ENCODE measurements around the gene ZNF557. TPM values are rescaled to one million over a fixed set of nuclear protein-coding genes. Genes with fewer than 3 reads are reported as not detected.

ZNF557 gene
- total RNA-seq, 2 donors from 2014 or later: 9.4 to 11.2 TPM

- DNase-seq (no peak), ATAC-seq (no peak)
- Mint-ChIP-seq H3K27ac (peak overlapping the region; percentile 91), H3K36me3 (ENCODE audit: low read depth) (no peaks in the 10 kb centered on the region), H3K27me3 (no peaks in the 10 kb centered on the region), H3K4me1 (peaks cover 8% of the 10 kb centered on the region), H3K4me3 (peak overlapping the region; percentile 95)
- peaks cover 4% of the 10 kb centered on the region for H3K9me3 ChIP-seq (ENCODE audit: control insufficient read depth, low read length, poor library complexity, severe bottlenecking)
These were observed 28.6 kb downstream of the ZNF557 start for GRCh38 chr19:7098096-7098495.

GRCh38 chr19:7098701-7099596 is 29.4 kb downstream of the ZNF557 start:
- peaks cover 8% of the 10 kb centered on the region for H3K4me1 Mint-ChIP-seq
- H3K9me3 ChIP-seq (ENCODE audit: control insufficient read depth, low read length, poor library complexity, severe bottlenecking): peaks cover 4% of the 10 kb centered on the region
- H3K36me3 Mint-ChIP-seq (ENCODE audit: low read depth): no peaks in the 10 kb centered on the region
- peak overlapping the region; percentile 95 for H3K4me3 Mint-ChIP-seq
- peak overlapping the region; percentile 91 for H3K27ac Mint-ChIP-seq
- DNase-seq (peak; percentile 68 to 87 (median 73)), ATAC-seq (peak; percentile 94)
- H3K27me3 Mint-ChIP-seq: no peaks in the 10 kb centered on the region

- Mint-ChIP-seq H3K4me1 (peaks cover 8% of the 10 kb centered on the region), H3K4me3 (peak overlapping the region; percentile 95), H3K27me3 (no peaks in the 10 kb centered on the region), H3K36me3 (ENCODE audit: low read depth) (no peaks in the 10 kb centered on the region), H3K27ac (peak overlapping the region; percentile 91)
- DNase-seq: peak in 1 of 3 donors; percentile 36
- ATAC-seq: no peak
- H3K9me3 ChIP-seq (ENCODE audit: control insufficient read depth, low read length, poor library complexity, severe bottlenecking): peaks cover 4% of the 10 kb centered on the region
These were observed 30.1 kb downstream of the ZNF557 start for GRCh38 chr19:7099597-7099921.

- DNase-seq (no peak), ATAC-seq (peak; percentile 9)
- H3K4me3 Mint-ChIP-seq: peak overlapping the region; percentile 21
- H3K9me3 ChIP-seq (ENCODE audit: control insufficient read depth, low read length, poor library complexity, severe bottlenecking): no peaks in the 10 kb centered on the region
- H3K27ac Mint-ChIP-seq: peak overlapping the region; percentile 0
- H3K4me1 Mint-ChIP-seq: peaks cover 8% of the 10 kb centered on the region
- H3K27me3 Mint-ChIP-seq: no peaks in the 10 kb centered on the region
- H3K36me3 Mint-ChIP-seq (ENCODE audit: low read depth): no peaks in the 10 kb centered on the region
These were observed 32.2 kb downstream of the ZNF557 start for GRCh38 chr19:7101498-7102253.

- Mint-ChIP-seq H3K27me3 (no peaks in the 10 kb centered on the region), H3K4me1 (peaks cover 7% of the 10 kb centered on the region), H3K27ac (no peak overlapping the region), H3K4me3 (no peak overlapping the region), H3K36me3 (ENCODE audit: low read depth) (no peaks in the 10 kb centered on the region)
- no peaks in the 10 kb centered on the region for H3K9me3 ChIP-seq (ENCODE audit: control insufficient read depth, low read length, poor library complexity, severe bottlenecking)
- no peak for DNase-seq
- no peak for ATAC-seq
These were observed 35.4 kb downstream of the ZNF557 start for GRCh38 chr19:7104747-7105447.

- Mint-ChIP-seq H3K36me3 (ENCODE audit: low read depth) (no peaks in the 10 kb centered on the region), H3K27ac (no peak overlapping the region), H3K4me1 (peaks cover 2% of the 10 kb centered on the region), H3K27me3 (no peaks in the 10 kb centered on the region), H3K4me3 (no peak overlapping the region)
- H3K9me3 ChIP-seq (ENCODE audit: control insufficient read depth, low read length, poor library complexity, severe bottlenecking): no peaks in the 10 kb centered on the region
- ATAC-seq: no peak
- DNase-seq: no peak
These were observed 37.5 kb downstream of the ZNF557 start for GRCh38 chr19:7106711-7107657.

- DNase-seq (no peak), ATAC-seq (no peak)
- Mint-ChIP-seq H3K4me3 (no peak overlapping the region), H3K4me1 (no peaks in the 10 kb centered on the region), H3K27ac (no peak overlapping the region), H3K27me3 (peaks cover 14% of the 10 kb centered on the region), H3K36me3 (ENCODE audit: low read depth) (no peaks in the 10 kb centered on the region)
- no peaks in the 10 kb centered on the region for H3K9me3 ChIP-seq (ENCODE audit: control insufficient read depth, low read length, poor library complexity, severe bottlenecking)
These were observed 40.3 kb downstream of the ZNF557 start for GRCh38 chr19:7109678-7110289.

DNA sequence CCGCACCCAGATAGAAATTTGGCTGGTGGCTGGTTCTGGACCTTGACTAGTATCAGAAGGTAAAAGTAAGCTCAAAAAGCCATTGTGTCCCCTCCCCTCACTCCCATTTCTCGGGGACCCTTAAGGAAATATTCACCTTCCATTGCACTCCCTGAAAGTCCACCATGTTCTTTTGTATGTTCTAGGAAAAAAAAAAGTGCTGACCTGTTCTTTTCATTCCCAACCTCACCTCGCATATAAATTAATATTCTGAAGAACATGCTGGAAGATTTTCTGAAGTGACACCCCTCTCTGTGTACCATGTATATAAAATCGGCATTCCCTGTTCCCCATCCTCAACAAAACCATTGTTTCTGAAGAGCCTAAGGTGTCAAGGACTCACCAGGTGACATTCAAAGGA is 43.2 kb downstream of the ZNF557 start:
- no peak overlapping the region for H3K4me3 Mint-ChIP-seq
- ATAC-seq: no peak
- no peaks in the 10 kb centered on the region for H3K36me3 Mint-ChIP-seq (ENCODE audit: low read depth)
- H3K4me1 Mint-ChIP-seq: peaks cover 3% of the 10 kb centered on the region
- no peaks in the 10 kb centered on the region for H3K9me3 ChIP-seq (ENCODE audit: control insufficient read depth, low read length, poor library complexity, severe bottlenecking)
- peaks cover 14% of the 10 kb centered on the region for H3K27me3 Mint-ChIP-seq
- H3K27ac Mint-ChIP-seq: no peak overlapping the region
- no peak for DNase-seq

DNA sequence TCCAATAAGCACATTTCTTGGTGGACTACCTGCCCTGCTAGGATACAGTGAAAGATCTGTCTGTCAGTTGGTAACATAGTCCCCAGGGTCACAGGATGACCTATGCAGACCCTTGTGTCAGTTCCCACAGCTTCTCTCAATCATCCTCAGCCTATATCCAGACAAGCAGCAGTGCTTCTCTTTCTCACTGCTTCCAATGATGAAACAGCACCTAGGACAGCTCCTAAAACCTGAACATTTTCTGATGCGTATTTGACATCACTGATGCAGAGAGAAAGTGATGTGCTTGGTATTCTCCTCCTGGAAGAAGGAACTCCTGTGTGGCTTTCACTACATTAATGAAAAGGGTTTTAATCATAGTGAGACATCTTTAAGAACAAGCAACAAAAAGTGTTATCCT is 43.7 kb downstream of the ZNF557 start:
- H3K27ac Mint-ChIP-seq: no peak overlapping the region
- DNase-seq (no peak), ATAC-seq (no peak)
- H3K27me3 Mint-ChIP-seq: peaks cover 14% of the 10 kb centered on the region
- H3K36me3 Mint-ChIP-seq (ENCODE audit: low read depth): no peaks in the 10 kb centered on the region
- H3K9me3 ChIP-seq (ENCODE audit: control insufficient read depth, low read length, poor library complexity, severe bottlenecking): no peaks in the 10 kb centered on the region
- H3K4me3 Mint-ChIP-seq: no peak overlapping the region
- H3K4me1 Mint-ChIP-seq: peaks cover 3% of the 10 kb centered on the region

- DNase-seq (no peak), ATAC-seq (no peak)
- peaks cover 3% of the 10 kb centered on the region for H3K4me1 Mint-ChIP-seq
- H3K9me3 ChIP-seq (ENCODE audit: control insufficient read depth, low read length, poor library complexity, severe bottlenecking): no peaks in the 10 kb centered on the region
- H3K4me3 Mint-ChIP-seq: no peak overlapping the region
- peaks cover 14% of the 10 kb centered on the region for H3K27me3 Mint-ChIP-seq
- H3K36me3 Mint-ChIP-seq (ENCODE audit: low read depth): peaks cover 2% of the 10 kb centered on the region
- H3K27ac Mint-ChIP-seq: no peak overlapping the region
These were observed 46.2 kb downstream of the ZNF557 start for GRCh38 chr19:7115721-7116120.

DNA sequence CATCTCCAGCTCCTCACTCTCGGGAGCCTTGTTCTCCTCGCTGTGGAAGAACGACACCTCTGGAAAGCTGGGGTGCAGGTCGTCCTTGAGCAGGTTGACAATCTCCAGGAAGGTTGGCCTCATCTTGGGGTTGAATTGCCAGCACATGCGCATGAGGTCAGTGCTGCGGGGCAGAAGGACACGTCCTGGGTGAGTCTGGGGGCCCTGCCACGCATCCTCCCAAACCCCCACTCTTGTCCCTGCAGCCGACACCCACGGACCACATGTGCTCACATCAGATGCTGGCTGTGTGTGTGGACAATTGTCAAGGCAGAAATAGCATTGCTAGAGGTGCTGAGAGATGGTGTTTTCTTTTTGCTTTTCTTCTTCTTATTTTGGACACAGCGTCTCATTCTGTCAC is 47.7 kb downstream of the ZNF557 start:
- DNase-seq (no peak), ATAC-seq (no peak)
- H3K4me1 Mint-ChIP-seq: peaks cover 3% of the 10 kb centered on the region
- peaks cover 2% of the 10 kb centered on the region for H3K36me3 Mint-ChIP-seq (ENCODE audit: low read depth)
- H3K27me3 Mint-ChIP-seq: peaks cover 14% of the 10 kb centered on the region
- no peaks in the 10 kb centered on the region for H3K9me3 ChIP-seq (ENCODE audit: control insufficient read depth, low read length, poor library complexity, severe bottlenecking)
- no peak overlapping the region for H3K4me3 Mint-ChIP-seq
- H3K27ac Mint-ChIP-seq: no peak overlapping the region

DNA sequence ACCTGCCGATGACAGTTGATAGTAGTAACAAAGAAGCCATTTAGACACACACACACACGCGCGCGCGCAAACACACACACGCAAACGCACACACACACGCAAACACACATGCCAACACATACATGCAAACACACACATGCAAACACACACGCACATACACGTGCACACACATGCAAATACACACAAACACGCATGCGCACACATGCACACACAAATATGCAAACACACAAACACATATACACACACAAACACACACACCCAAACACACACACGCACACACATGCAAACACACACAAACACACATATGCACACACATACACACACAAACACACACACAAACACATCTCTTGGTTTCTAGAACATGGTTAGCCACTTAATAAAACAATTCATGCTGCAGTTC is 50.1 kb downstream of the ZNF557 start:
- no peak overlapping the region for H3K4me3 Mint-ChIP-seq
- no peak for DNase-seq

More for the DNA sequence above, 50.1 kb downstream of the ZNF557 start:
- ATAC-seq: no peak
- H3K27ac Mint-ChIP-seq: no peak overlapping the region
- no peaks in the 10 kb centered on the region for H3K27me3 Mint-ChIP-seq
- H3K4me1 Mint-ChIP-seq: peaks cover 3% of the 10 kb centered on the region
- peaks cover 2% of the 10 kb centered on the region for H3K36me3 Mint-ChIP-seq (ENCODE audit: low read depth)
- H3K9me3 ChIP-seq (ENCODE audit: control insufficient read depth, low read length, poor library complexity, severe bottlenecking): no peaks in the 10 kb centered on the region
